HEK293 (cell line): Measurements from ENCODE around the gene WDR19.

Experiments
- CTCF ChIP-seq: fragments of 450-650 bp; formaldehyde crosslinking; IDR thresholded peaks from 2 replicates; pipeline ENCODE4 v1.5.1; 2016; ENCODE audit warnings: missing biosample characterization, missing genetic modification characterization
- PRDM1 ChIP-seq: fragments of 450-650 bp; formaldehyde crosslinking; IDR thresholded peaks from 2 replicates; pipeline ENCODE4; 2016; ENCODE audit warnings: missing biosample characterization, missing genetic modification characterization
- ZBTB10 ChIP-seq: fragments of 450-650 bp; formaldehyde crosslinking; IDR thresholded peaks from 2 replicates; pipeline ENCODE4 v1.5.1; 2016; ENCODE audit warnings: missing biosample characterization, missing genetic modification characterization
- ZBTB17 ChIP-seq: fragments of 450-650 bp; formaldehyde crosslinking; IDR thresholded peaks from 2 replicates; pipeline ENCODE4 v1.5.1; 2016; ENCODE audit warnings: missing biosample characterization, missing genetic modification characterization
- ZBTB21 ChIP-seq: fragments of 450-650 bp; formaldehyde crosslinking; IDR thresholded peaks from 2 replicates; pipeline ENCODE4 v1.5.1; 2017; ENCODE audit warnings: missing biosample characterization, missing genetic modification characterization
- ZNF112 ChIP-seq: fragments of 450-650 bp; formaldehyde crosslinking; IDR thresholded peaks from 2 replicates; pipeline ENCODE4 v1.5.0; 2017; ENCODE audit warnings: missing biosample characterization, missing genetic modification characterization
- ZNF596 ChIP-seq: fragments of 450-650 bp; IDR thresholded peaks from 2 replicates; pipeline ENCODE4 v1.5.0; 2018; ENCODE audit warnings: missing biosample characterization, mild to moderate bottlenecking, missing genetic modification characterization, moderate library complexity
- ZNF621 ChIP-seq: fragments of 450-650 bp; formaldehyde crosslinking; IDR thresholded peaks from 2 replicates; pipeline ENCODE4 v1.5.1; 2017; ENCODE audit warnings: missing biosample characterization, missing genetic modification characterization
- ZNF658 ChIP-seq: fragments of 450-650 bp; formaldehyde crosslinking; IDR thresholded peaks from 2 replicates; pipeline ENCODE4; 2016; ENCODE audit warnings: missing biosample characterization, missing genetic modification characterization
- TF ChIP-seq, protein P1 (sequence below): fragments of 450-650 bp; formaldehyde crosslinking; conservative IDR thresholded peaks from 2 replicates; pipeline ENCODE4 v1.5.1; 2016; ENCODE audit warnings: low read depth, missing biosample characterization, missing genetic modification characterization
- TF ChIP-seq, protein P2 (sequence below): fragments of 450-650 bp; formaldehyde crosslinking; IDR thresholded peaks from 2 replicates; pipeline ENCODE4 v1.5.1; 2016; ENCODE audit warnings: missing biosample characterization, missing genetic modification characterization

- TF ChIP-seq ZNF621 (tag by site-specific recombination) (no peak), CTCF (tag by site-specific recombination) (no peak), ZNF658 (tag by site-specific recombination) (no peak), ZNF112 (tag by site-specific recombination) (no peak), ZNF596 (tag by site-specific recombination) (no peak), PRDM1 (no peak), ZBTB21 (tag by site-specific recombination) (no peak), ZBTB10 (no peak), ZBTB17 (tag by site-specific recombination) (no peak)
- TF ChIP-seq, protein P1, sequence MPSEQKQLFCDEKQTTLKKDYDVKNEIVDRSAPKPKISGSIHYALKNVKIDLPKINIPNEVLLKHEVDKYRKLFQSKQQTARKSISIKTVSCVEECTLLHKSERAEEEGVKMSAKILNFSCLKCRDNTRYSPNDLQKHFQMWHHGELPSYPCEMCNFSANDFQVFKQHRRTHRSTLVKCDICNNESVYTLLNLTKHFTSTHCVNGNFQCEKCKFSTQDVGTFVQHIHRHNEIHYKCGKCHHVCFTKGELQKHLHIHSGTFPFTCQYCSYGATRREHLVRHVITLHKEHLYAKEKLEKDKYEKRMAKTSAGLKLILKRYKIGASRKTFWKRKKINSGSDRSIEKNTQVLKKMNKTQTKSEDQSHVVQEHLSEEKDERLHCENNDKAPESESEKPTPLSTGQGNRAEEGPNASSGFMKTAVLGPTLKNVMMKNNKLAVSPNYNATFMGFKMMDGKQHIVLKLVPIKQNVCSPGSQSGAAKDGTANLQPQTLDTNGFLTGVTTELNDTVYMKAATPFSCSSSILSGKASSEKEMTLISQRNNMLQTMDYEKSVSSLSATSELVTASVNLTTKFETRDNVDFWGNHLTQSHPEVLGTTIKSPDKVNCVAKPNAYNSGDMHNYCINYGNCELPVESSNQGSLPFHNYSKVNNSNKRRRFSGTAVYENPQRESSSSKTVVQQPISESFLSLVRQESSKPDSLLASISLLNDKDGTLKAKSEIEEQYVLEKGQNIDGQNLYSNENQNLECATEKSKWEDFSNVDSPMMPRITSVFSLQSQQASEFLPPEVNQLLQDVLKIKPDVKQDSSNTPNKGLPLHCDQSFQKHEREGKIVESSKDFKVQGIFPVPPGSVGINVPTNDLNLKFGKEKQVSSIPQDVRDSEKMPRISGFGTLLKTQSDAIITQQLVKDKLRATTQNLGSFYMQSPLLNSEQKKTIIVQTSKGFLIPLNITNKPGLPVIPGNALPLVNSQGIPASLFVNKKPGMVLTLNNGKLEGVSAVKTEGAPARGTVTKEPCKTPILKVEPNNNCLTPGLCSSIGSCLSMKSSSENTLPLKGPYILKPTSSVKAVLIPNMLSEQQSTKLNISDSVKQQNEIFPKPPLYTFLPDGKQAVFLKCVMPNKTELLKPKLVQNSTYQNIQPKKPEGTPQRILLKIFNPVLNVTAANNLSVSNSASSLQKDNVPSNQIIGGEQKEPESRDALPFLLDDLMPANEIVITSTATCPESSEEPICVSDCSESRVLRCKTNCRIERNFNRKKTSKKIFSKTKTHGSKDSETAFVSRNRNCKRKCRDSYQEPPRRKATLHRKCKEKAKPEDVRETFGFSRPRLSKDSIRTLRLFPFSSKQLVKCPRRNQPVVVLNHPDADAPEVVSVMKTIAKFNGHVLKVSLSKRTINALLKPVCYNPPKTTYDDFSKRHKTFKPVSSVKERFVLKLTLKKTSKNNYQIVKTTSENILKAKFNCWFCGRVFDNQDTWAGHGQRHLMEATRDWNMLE: no peak
- TF ChIP-seq, protein P2, sequence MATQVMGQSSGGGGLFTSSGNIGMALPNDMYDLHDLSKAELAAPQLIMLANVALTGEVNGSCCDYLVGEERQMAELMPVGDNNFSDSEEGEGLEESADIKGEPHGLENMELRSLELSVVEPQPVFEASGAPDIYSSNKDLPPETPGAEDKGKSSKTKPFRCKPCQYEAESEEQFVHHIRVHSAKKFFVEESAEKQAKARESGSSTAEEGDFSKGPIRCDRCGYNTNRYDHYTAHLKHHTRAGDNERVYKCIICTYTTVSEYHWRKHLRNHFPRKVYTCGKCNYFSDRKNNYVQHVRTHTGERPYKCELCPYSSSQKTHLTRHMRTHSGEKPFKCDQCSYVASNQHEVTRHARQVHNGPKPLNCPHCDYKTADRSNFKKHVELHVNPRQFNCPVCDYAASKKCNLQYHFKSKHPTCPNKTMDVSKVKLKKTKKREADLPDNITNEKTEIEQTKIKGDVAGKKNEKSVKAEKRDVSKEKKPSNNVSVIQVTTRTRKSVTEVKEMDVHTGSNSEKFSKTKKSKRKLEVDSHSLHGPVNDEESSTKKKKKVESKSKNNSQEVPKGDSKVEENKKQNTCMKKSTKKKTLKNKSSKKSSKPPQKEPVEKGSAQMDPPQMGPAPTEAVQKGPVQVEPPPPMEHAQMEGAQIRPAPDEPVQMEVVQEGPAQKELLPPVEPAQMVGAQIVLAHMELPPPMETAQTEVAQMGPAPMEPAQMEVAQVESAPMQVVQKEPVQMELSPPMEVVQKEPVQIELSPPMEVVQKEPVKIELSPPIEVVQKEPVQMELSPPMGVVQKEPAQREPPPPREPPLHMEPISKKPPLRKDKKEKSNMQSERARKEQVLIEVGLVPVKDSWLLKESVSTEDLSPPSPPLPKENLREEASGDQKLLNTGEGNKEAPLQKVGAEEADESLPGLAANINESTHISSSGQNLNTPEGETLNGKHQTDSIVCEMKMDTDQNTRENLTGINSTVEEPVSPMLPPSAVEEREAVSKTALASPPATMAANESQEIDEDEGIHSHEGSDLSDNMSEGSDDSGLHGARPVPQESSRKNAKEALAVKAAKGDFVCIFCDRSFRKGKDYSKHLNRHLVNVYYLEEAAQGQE: no peak
Measured at GRCh38 chr4:39263895-39264294, 81.6 kb downstream of the WDR19 start.
